ENCODE measurements around the gene CEP152. TPM values are rescaled to one million over a fixed set of nuclear protein-coding genes. Genes with fewer than 3 reads are reported as not detected.

CEP152 gene
- total and polyA plus RNA-seq, 9 of the 15 experiments (the other 6 are each of a cell fraction or from before 2014, with no cell fraction given) = 9.9 to 43.0 (median 23.6) TPM

DNA sequence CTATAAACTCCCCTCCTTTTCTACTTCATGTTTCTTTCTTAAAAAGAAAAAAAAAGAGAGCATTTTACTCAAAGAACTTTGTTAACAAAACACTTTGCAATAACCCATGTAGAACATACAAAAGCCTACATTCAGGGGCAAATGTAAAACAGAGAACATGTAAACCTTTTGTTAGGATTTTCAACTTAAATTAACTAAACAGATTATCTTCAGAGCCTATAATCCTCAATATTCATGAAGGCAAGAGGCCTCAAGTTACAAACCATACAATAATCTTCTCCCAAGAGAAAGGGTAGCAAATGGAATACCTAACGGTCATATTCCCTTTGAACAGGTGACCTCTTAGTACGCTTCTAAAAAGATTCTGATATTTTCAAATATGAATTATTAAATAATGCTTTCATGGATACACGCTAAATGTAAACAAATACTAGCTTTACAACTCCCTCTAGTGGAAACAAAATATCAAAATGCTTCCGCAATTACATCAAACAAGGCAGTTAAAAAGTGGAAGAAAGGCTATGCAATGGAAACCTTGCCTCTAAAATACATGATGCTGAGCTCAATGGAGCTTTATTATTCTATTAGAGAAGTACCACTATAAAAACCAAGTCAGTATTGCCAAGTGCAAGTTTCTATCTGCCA is 9.9 kb downstream of the CEP152 start (continued):
- no peak for TF ChIP-seq CHD4 (IDR thresholded peaks at IDR 0.05; ENCODE audit: insufficient read depth, insufficient replicate concordance, low read depth, low read length, poor library complexity, severe bottlenecking)
- no peak for TF ChIP-seq TFAM (CRISPR knock-in tag; conservative IDR thresholded peaks at IDR 0.05)
- no peak for TF ChIP-seq PTTG1 (tag; IDR thresholded peaks at IDR 0.05; ENCODE audit: low read depth)
- TF ChIP-seq, protein P1, sequence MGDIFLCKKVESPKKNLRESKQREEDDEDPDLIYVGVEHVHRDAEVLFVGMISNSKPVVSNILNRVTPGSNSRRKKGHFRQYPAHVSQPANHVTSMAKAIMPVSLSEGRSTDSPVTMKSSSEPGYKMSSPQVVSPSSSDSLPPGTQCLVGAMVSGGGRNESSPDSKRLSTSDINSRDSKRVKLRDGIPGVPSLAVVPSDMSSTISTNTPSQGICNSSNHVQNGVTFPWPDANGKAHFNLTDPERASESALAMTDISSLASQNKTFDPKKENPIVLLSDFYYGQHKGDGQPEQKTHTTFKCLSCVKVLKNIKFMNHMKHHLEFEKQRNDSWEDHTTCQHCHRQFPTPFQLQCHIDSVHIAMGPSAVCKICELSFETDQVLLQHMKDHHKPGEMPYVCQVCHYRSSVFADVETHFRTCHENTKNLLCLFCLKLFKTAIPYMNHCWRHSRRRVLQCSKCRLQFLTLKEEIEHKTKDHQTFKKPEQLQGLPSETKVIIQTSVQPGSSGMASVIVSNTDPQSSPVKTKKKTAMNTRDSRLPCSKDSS (IDR thresholded peaks at IDR 0.05; ENCODE audit: low read depth, partially characterized antibody) = no peak
- no peak for TF ChIP-seq WHSC1 (IDR thresholded peaks at IDR 0.05; ENCODE audit: low read length)
- no peak for TF ChIP-seq XRCC5 (IDR thresholded peaks at IDR 0.05; ENCODE audit: low read depth, low read length)
- no peak for TF ChIP-seq NUFIP1 (IDR thresholded peaks at IDR 0.05; ENCODE audit: partially characterized antibody)
- no peak for TF ChIP-seq PYGO2 (tag; IDR thresholded peaks at IDR 0.05)
- TF ChIP-seq, protein P2, sequence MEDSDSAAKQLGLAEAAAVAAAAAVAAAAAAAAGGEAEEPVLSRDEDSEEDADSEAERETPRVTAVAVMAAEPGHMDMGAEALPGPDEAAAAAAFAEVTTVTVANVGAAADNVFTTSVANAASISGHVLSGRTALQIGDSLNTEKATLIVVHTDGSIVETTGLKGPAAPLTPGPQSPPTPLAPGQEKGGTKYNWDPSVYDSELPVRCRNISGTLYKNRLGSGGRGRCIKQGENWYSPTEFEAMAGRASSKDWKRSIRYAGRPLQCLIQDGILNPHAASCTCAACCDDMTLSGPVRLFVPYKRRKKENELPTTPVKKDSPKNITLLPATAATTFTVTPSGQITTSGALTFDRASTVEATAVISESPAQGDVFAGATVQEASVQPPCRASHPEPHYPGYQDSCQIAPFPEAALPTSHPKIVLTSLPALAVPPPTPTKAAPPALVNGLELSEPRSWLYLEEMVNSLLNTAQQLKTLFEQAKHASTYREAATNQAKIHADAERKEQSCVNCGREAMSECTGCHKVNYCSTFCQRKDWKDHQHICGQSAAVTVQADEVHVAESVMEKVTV (CRISPR knock-in tag; IDR thresholded peaks at IDR 0.05) = peak; percentile 42
- no peak for TF ChIP-seq EGR1 (conservative IDR thresholded peaks at IDR 0.05)
- no peak for TF ChIP-seq MTA3 (IDR thresholded peaks at IDR 0.05; ENCODE audit: borderline replicate concordance)
